CD4-positive, alpha-beta T cell (primary cell): ENCODE results near the gene UPB1. TPM values are rescaled to one million over a fixed set of nuclear protein-coding genes. Genes with fewer than 3 reads are reported as not detected.

Experiments used
- ATAC-seq: fragments of 200-7000 bp; cut with Tn5 transposase; one replicate; pipeline ENCODE4 v1.10.0; 2022; ENCODE audit warnings: mild to moderate bottlenecking; ENCODE audit not compliant: poor library complexity
- CTCF ChIA-PET: fragments of 350-600 bp; sonication (Branson Sonifier 250); formaldehyde crosslinking; loops from one replicate; lab custom pipeline; 2021; ENCODE audit warnings: antibody characterized with exemption, inconsistent platforms; lab: Charles Lee
- POLR2A ChIA-PET: fragments of 350-600 bp; sonication (Branson Sonifier 250); formaldehyde crosslinking; loops from one replicate; lab custom pipeline; 2021; ENCODE audit warnings: antibody characterized with exemption, inconsistent platforms; lab: Charles Lee
- DNase-seq, 14 experiments: peaks; one replicate each; pipeline ENCODE4 v3.0.0-alpha.2; 2013 to 2020; ENCODE audit warnings: mixed read lengths in 2 of 14
- H3K27ac ChIP-seq, 2 donors: one replicate each; pipeline versions ENCODE4 v1.5.1 to v1.7.0; 2013; ENCODE audit warnings: low read length in 2 of 2, low read depth in 1 of 2, mild to moderate bottlenecking in 1 of 2
- H3K27me3 ChIP-seq, 2 experiments: 1 replicate in 1 of 2; 2 replicates in 1 of 2; pipeline versions ENCODE4 v1.6.1 to v1.7.0; 2013; ENCODE audit warnings: low read length in 2 of 2, control low read depth in 1 of 2, mild to moderate bottlenecking in 1 of 2, moderate library complexity in 1 of 2; ENCODE audit not compliant: insufficient read depth in 2 of 2, control insufficient read depth in 1 of 2
- H3K36me3 ChIP-seq: one replicate; pipeline ENCODE4 v1.6.1; 2013; ENCODE audit warnings: low read length, control low read depth; ENCODE audit not compliant: insufficient read depth
- H3K4me1 ChIP-seq: one replicate; pipeline ENCODE4 v1.6.1; 2013; ENCODE audit warnings: low read length, control low read depth; ENCODE audit not compliant: insufficient read depth
- H3K4me3 ChIP-seq: one replicate; pipeline ENCODE4 v1.5.1; 2013; ENCODE audit warnings: mild to moderate bottlenecking, low read length, moderate library complexity
- H3K9me3 ChIP-seq, 2 experiments: 1 replicate in 1 of 2; 2 replicates in 1 of 2; pipeline versions ENCODE4 v1.6.1 to v1.7.0; 2013; ENCODE audit warnings: low read length in 2 of 2, mild to moderate bottlenecking in 2 of 2, control low read depth in 1 of 2, moderate library complexity in 1 of 2; ENCODE audit not compliant: control insufficient read depth in 1 of 2, insufficient read depth in 1 of 2
- H3K27ac Mint-ChIP-seq: one replicate; pipeline ENCODE4 v1.8.0; 2020; ENCODE audit warnings: mixed read lengths
- H3K27me3 Mint-ChIP-seq: one replicate; pipeline ENCODE4 v1.8.0; 2021; ENCODE audit warnings: mixed read lengths
- H3K36me3 Mint-ChIP-seq: one replicate; pipeline ENCODE4 v1.8.0; 2021; ENCODE audit warnings: low read depth, mixed read lengths
- H3K4me1 Mint-ChIP-seq: one replicate; pipeline ENCODE4 v1.8.0; 2021; ENCODE audit warnings: low read depth, mixed read lengths
- H3K4me3 Mint-ChIP-seq: one replicate; pipeline ENCODE4 v1.8.0; 2020; ENCODE audit warnings: mild to moderate bottlenecking, mixed read lengths
- H3K9me3 Mint-ChIP-seq: one replicate; pipeline ENCODE4 v1.8.0; 2020; ENCODE audit warnings: mixed read lengths
- intact Hi-C, 2 experiments: fragments of 100-400 bp; cut with DNase I in 1 of 2; cut with micrococcal nuclease in 1 of 2; formaldehyde crosslinking; loops; one replicate each; pipeline versions ENCODE4 v1.15.1 to v1.9.0; 2023 to 2025; cut with DNase I, micrococcal nuclease
- total RNA-seq, 174 experiments: library from RNA in 2 of 174; stranded (reverse) in 2 of 174; gene quantifications; one replicate each; pipeline ENCODE4 v1.2.3 and lab custom pipeline; 2021 to 2026
- TF ChIP-seq, protein P1 (sequence below): fragments of 200-600 bp; IDR thresholded peaks from one replicate; pipeline ENCODE4 v1.8.0; 2022; ENCODE audit warnings: antibody characterized with exemption, mild to moderate bottlenecking

Gene UPB1
- total RNA-seq, 2 experiments from 2014 or later: 2.7 to 3.7 TPM

DNA sequence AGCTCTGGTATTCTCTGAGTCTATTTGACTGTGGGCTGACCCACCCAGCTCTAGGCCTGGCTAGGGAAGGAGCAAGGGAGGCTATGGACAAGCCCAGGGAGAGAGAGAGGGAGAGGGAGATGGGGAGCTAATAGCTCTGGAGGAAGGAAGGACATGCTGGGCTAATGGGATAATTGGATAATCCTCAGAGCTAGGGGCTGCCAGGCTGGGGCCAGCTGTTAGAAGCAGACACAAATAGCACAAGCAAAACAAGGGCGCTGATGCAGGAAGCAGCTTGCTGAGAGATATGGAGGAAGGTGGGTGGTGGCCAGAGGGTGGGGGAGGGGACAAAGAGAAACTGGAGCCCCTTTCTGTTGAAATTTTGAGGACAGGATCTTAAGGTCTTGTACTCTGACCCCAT, 44.5 kb upstream of the UPB1 start:
- TF ChIP-seq, protein P1, sequence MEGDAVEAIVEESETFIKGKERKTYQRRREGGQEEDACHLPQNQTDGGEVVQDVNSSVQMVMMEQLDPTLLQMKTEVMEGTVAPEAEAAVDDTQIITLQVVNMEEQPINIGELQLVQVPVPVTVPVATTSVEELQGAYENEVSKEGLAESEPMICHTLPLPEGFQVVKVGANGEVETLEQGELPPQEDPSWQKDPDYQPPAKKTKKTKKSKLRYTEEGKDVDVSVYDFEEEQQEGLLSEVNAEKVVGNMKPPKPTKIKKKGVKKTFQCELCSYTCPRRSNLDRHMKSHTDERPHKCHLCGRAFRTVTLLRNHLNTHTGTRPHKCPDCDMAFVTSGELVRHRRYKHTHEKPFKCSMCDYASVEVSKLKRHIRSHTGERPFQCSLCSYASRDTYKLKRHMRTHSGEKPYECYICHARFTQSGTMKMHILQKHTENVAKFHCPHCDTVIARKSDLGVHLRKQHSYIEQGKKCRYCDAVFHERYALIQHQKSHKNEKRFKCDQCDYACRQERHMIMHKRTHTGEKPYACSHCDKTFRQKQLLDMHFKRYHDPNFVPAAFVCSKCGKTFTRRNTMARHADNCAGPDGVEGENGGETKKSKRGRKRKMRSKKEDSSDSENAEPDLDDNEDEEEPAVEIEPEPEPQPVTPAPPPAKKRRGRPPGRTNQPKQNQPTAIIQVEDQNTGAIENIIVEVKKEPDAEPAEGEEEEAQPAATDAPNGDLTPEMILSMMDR: no peak
- no peaks in the 10 kb centered on the region for H3K4me1 Mint-ChIP-seq
- ChIA-PET POLR2A (no interaction called here), CTCF (no interaction called here)
- ATAC-seq (no peak), DNase-seq (no peak)
- intact Hi-C loops: no loop called here
- H3K9me3 ChIP-seq: peaks cover 4 to 9% of the 10 kb centered on the region in 2 experiments
- no peaks in the 10 kb centered on the region for H3K4me1 ChIP-seq
- H3K4me3 ChIP-seq: no peak overlapping the region
- H3K36me3 ChIP-seq: no peaks in the 10 kb centered on the region
- H3K27me3 ChIP-seq: no peaks in the 10 kb centered on the region
- no peak overlapping the region for H3K27ac ChIP-seq
- no peak overlapping the region for H3K27ac Mint-ChIP-seq
- H3K4me3 Mint-ChIP-seq: no peak overlapping the region
- no peaks in the 10 kb centered on the region for H3K27me3 Mint-ChIP-seq
- H3K36me3 Mint-ChIP-seq: peaks cover 4% of the 10 kb centered on the region
- no peaks in the 10 kb centered on the region for H3K9me3 Mint-ChIP-seq

DNA sequence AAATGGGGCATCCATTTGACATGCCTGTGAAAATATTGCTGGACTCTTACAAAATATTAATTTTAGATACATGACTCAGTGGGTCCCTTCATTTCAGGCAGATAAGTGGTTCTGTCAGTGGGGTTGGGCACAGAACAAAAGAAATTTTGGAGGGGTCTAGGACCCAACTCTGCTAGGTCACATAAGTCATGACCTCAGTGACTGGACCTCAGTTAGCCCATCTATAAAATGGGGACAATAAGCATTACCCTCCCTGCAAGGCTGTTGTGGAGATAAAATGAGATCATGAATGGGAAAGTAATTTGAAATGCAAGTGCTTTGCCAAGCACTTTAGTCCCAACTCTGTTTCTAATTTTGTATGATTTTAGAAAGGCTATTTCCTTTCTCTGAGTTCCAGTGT, 44.0 kb upstream of the UPB1 start:
- ChIA-PET CTCF (no interaction called here), POLR2A (no interaction called here)
- H3K4me3 Mint-ChIP-seq: no peak overlapping the region
- TF ChIP-seq, protein P1: no peak
- Histone ChIP-seq H3K4me1 (no peaks in the 10 kb centered on the region), H3K36me3 (no peaks in the 10 kb centered on the region), H3K4me3 (no peak overlapping the region), H3K9me3 (peaks cover 4 to 9% of the 10 kb centered on the region in 2 experiments), H3K27me3 (no peaks in the 10 kb centered on the region), H3K27ac (no peak overlapping the region)
- no peak overlapping the region for H3K27ac Mint-ChIP-seq
- DNase-seq: no peak
- no peaks in the 10 kb centered on the region for H3K27me3 Mint-ChIP-seq
- H3K36me3 Mint-ChIP-seq: peaks cover 4% of the 10 kb centered on the region
- no peaks in the 10 kb centered on the region for H3K9me3 Mint-ChIP-seq
- no peaks in the 10 kb centered on the region for H3K4me1 Mint-ChIP-seq
- intact Hi-C loops: no loop called here
- no peak for ATAC-seq

DNA sequence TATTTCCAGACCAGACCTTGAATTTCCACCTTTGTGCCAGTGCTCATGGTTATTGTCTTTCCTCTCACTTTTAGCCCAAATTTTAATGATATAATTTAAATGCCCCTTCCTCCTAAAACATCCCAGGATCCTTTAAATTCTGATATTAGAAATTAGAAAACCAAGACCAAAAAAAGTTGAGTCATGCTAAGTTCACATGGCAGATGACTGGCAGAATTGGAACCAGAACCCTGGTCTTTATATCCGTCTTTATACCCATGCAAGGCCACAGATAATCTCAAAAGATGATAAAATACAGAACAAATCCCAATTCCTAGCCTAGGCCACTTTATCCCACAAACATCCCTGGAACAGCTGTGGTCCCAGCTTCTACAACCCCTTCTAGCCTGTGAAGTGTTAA, 41.3 kb upstream of the UPB1 start:
- H3K4me3 Mint-ChIP-seq: no peak overlapping the region
- H3K4me1 ChIP-seq: no peaks in the 10 kb centered on the region
- H3K36me3 Mint-ChIP-seq: peaks cover 6% of the 10 kb centered on the region
- peaks cover 4 to 9% of the 10 kb centered on the region in 2 experiments for H3K9me3 ChIP-seq
- intact Hi-C loops: no loop called here
- H3K27me3 ChIP-seq: no peaks in the 10 kb centered on the region
- CTCF ChIA-PET: no interaction called here
- ATAC-seq (no peak), DNase-seq (no peak)
- H3K4me1 Mint-ChIP-seq: no peaks in the 10 kb centered on the region
- no peaks in the 10 kb centered on the region for H3K27me3 Mint-ChIP-seq
- POLR2A ChIA-PET: interaction anchor here (1.5 kb wide), 1 partner anchor 19 kb away, joined by 4 read pairs; no protein-coding TSS in a partner anchor
- H3K27ac ChIP-seq: no peak overlapping the region
- H3K9me3 Mint-ChIP-seq: no peaks in the 10 kb centered on the region
- H3K36me3 ChIP-seq: no peaks in the 10 kb centered on the region
- H3K27ac Mint-ChIP-seq: no peak overlapping the region
- TF ChIP-seq, protein P1: no peak
- no peak overlapping the region for H3K4me3 ChIP-seq
